GM12874 (cell line): ENCODE results near the gene CSF2.

Experiments used
- CTCF ChIP-seq: IDR thresholded peaks from 2 replicates; pipeline ENCODE4 v1.5.1; 2011; ENCODE audit warnings: low read depth, mild to moderate bottlenecking, control low read depth, low read length, moderate library complexity; ENCODE audit not compliant: insufficient read depth

Gene CSF2

GRCh38 chr5:132055808-132056609 is 17.6 kb upstream of the CSF2 start:
- TF ChIP-seq CTCF: no peak

- TF ChIP-seq CTCF: no peak
Measured at GRCh38 chr5:132056610-132057497, 16.7 kb upstream of the CSF2 start.

GRCh38 chr5:132057498-132058255 is 15.9 kb upstream of the CSF2 start:
- no peak for TF ChIP-seq CTCF

- no peak for TF ChIP-seq CTCF
Measured at GRCh38 chr5:132058646-132059042, 14.9 kb upstream of the CSF2 start.

GRCh38 chr5:132059043-132059695 is 14.4 kb upstream of the CSF2 start:
- TF ChIP-seq CTCF: no peak

- no peak for TF ChIP-seq CTCF
Measured at GRCh38 chr5:132059696-132060500, 13.7 kb upstream of the CSF2 start.
